ENCODE results near the gene KDM4B.
"Not testable (repeated sequence)": the region's sequence is repeated elsewhere in the genome, so short reads cannot be mapped to it uniquely, and the experiment has no call there.

The KDM4B gene

GRCh38 chr19:5194641-5195040 is 225.7 kb downstream of the KDM4B start:
- no peak for DNase-seq (ENCODE audit: low read depth in 1 of 2, low spot score in 1 of 2)
- TF ChIP-seq GABPA (IDR thresholded peaks at IDR 0.05; ENCODE audit: low read depth) (no peak), CTCF (IDR thresholded peaks at IDR 0.05; ENCODE audit: insufficient read depth, low read length) (no peak), POLR2AphosphoS5 (IDR thresholded peaks at IDR 0.05; ENCODE audit: low read depth) (no peak), REST (IDR thresholded peaks at IDR 0.05; ENCODE audit: insufficient replicate concordance, low read depth) (no peak), SPI1 (IDR thresholded peaks at IDR 0.05; ENCODE audit: borderline replicate concordance, low read depth) (no peak)
- H3K27ac ChIP-seq (replicated peaks) = no peak overlapping the region
- no peaks in the 10 kb centered on the region for H3K27me3 ChIP-seq (ENCODE audit: insufficient read depth, poor library complexity, severe bottlenecking)
- no peak overlapping the region for H3K4me3 ChIP-seq (replicated peaks; ENCODE audit: insufficient read depth, low read length)

GRCh38 chr19:5195587-5195986 is 226.7 kb downstream of the KDM4B start:
- not testable (repeated sequence) for H3K27ac ChIP-seq (replicated peaks); H3K27me3 ChIP-seq (ENCODE audit: insufficient read depth, poor library complexity, severe bottlenecking); DNase-seq (ENCODE audit: low read depth in 1 of 2, low spot score in 1 of 2); H3K4me3 ChIP-seq (replicated peaks; ENCODE audit: insufficient read depth, low read length)

- H3K27ac ChIP-seq (replicated peaks) = no peak overlapping the region
- no peak for TF ChIP-seq SPI1 (IDR thresholded peaks at IDR 0.05; ENCODE audit: borderline replicate concordance, low read depth)
- TF ChIP-seq POLR2AphosphoS5 (IDR thresholded peaks at IDR 0.05; ENCODE audit: low read depth) = no peak
- no peak for TF ChIP-seq GABPA (IDR thresholded peaks at IDR 0.05; ENCODE audit: low read depth)
- no peak for TF ChIP-seq CTCF (IDR thresholded peaks at IDR 0.05; ENCODE audit: insufficient read depth, low read length)
- no peak for TF ChIP-seq REST (IDR thresholded peaks at IDR 0.05; ENCODE audit: insufficient replicate concordance, low read depth)
- no peak for DNase-seq (ENCODE audit: low read depth in 1 of 2, low spot score in 1 of 2)
- H3K27me3 ChIP-seq (ENCODE audit: insufficient read depth, poor library complexity, severe bottlenecking) = no peaks in the 10 kb centered on the region
- no peak overlapping the region for H3K4me3 ChIP-seq (replicated peaks; ENCODE audit: insufficient read depth, low read length)
Observed at GRCh38 chr19:5196832-5197231, 227.9 kb downstream of the KDM4B start.

GRCh38 chr19:5200844-5201243 is 231.9 kb downstream of the KDM4B start:
- Histone ChIP-seq H3K4me3 (replicated peaks; ENCODE audit: insufficient read depth, low read length) (no peak overlapping the region), H3K27ac (replicated peaks) (no peak overlapping the region), H3K27me3 (ENCODE audit: insufficient read depth, poor library complexity, severe bottlenecking) (no peaks in the 10 kb centered on the region)
- no peak for TF ChIP-seq CTCF (IDR thresholded peaks at IDR 0.05; ENCODE audit: insufficient read depth, low read length)
- no peak for TF ChIP-seq GABPA (IDR thresholded peaks at IDR 0.05; ENCODE audit: low read depth)
- TF ChIP-seq SPI1 (IDR thresholded peaks at IDR 0.05; ENCODE audit: borderline replicate concordance, low read depth) = no peak
- no peak for TF ChIP-seq REST (IDR thresholded peaks at IDR 0.05; ENCODE audit: insufficient replicate concordance, low read depth)
- no peak for DNase-seq (ENCODE audit: low read depth in 1 of 2, low spot score in 1 of 2)
